CD4-positive, alpha-beta T cell treated with Interleukin-4 for 4 hours (primary cell): ENCODE measurements around the gene MRPS5.
"Not testable (repeated sequence)": the region's sequence is repeated elsewhere in the genome, so short reads cannot be mapped to it uniquely, and the experiment has no call there.

Experiments
- DNase-seq: peaks from one replicate; pipeline ENCODE4 v3.0.0-alpha.2; 2020

The MRPS5 gene

DNA sequence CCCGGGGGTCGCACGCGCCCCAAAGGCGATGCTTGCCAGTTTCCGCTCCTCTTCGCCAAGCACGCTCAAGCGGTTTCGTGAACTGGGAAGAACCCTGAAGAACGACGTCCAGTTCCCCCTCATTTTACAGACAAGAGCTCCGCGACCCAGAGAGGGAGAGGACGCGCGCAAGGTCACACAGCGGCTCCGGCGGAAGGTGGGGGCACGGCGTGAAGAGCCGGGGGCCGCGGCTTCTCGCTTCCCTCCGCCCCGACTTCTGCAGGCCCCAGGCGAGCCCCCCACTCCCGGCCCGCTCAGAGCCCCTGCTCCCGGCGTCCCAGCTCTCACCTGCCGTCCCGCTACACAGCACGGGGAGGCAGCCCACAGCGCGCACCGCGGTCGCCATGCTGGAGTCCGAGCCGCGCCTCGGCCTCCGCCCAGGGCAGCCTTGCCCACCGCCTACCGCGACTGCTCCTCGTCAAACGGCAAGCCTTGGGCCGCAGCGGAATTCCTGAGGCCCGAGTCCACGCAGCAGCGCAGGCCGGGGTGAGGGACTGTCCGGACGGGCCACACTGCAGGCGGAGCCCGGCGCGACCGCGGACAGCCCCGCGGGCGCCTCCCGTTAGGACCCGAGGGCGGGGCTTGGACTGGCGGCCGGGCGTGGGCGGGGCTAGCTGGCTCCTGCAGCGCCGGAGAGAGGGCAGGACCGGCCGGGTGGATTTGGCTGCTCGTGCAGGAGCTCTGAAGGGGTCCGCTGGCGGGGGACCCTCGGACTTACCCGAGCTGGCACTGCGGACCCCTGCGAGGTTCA, at the start of gene MRPS5:
MRPS5 (minus strand) TSS at position 402 of the 790 bp plus-strand sequence; CDS start at position 385, 17 bp downstream.
- peak; percentile 75 for DNase-seq

- DNase-seq = no peak
These were observed 44.6 kb upstream of the MRPS5 start for GRCh38 chr2:95166065-95166763.

GRCh38 chr2:95165371-95166064, 43.9 kb upstream of the MRPS5 start, which contains the start of gene ZNF2:
TSS of gene ZNF2 (plus strand) at chr2:95165809. CDS start at chr2:95176227, 10,418 bp downstream.
- peak; percentile 97 for DNase-seq

DNA sequence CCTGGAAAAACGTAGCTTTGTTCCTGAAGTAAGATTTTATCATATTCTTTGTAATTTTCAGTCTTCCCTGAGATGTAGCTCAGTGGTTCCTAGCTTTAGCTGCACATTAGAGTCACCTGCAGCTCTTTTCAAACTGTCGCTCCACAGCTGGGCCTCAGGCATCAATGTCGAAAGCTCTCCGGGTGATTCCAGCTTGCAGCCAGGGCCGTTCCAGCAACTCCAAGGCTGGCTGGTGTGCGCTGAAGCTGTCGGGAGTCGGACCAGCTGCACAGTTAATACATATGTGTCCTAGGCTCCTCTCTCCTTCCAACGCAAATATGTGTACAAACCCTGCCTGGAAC, 43.4 kb upstream of the MRPS5 start:
- DNase-seq = no peak

GRCh38 chr2:95159690-95160449, 38.3 kb upstream of the MRPS5 start, which contains the start of gene ZNF514:
TSS of gene ZNF514 (minus strand) at chr2:95159848. CDS start at chr2:95153253, 6,595 bp downstream.
- DNase-seq = peak; percentile 75

- no peak for DNase-seq
These were observed 37.4 kb upstream of the MRPS5 start for GRCh38 chr2:95158891-95159619.

DNA sequence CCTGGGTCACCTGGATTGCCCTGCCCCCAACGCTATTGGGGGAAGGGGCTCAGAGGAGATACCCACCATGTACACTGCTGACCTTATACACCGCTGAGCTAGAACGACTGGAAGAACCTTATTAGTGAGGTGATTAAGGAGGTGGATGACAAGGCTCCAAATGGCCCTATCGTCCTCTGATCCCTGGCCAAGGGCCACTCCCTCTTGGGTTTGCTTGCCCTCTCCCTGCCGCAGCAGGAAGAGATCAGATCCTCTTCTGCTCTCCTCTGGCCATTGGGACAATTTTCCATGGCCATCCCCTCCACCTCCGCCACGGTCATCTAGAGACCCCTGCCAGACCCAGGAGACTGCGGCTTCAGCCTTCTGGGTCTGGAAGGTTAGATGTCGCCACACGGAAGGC, 36.8 kb upstream of the MRPS5 start:
- DNase-seq = no peak

DNA sequence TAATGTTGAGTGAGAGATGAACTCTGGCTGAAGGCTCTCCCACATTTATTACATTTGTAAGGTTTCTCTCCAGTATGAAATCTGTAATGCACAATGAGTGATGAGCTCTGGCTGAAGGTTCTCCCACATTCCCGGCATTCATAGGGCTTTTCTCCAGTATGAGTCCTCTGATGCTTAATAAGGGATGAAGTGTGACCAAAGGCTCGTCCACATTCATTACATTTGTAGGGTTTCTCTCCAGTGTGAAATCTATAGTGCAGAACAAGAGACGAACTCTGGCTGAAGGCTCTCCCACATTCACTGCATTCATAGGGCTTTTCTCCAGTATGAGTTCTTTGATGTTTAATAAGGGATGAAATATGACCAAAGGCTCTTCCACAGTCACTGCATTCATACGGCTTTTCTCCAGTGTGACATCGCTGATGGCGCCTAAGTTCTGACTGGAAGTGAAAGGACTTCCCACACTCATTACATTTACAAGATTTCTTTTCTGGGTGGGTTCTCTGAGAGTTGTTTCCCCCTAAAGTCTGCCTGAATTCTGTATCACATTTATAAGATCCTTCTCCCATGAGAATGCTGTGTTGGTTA, 27.9 kb upstream of the MRPS5 start:
- DNase-seq = no peak

GRCh38 chr2:95143838-95144237, 22.2 kb upstream of the MRPS5 start:
- no peak for DNase-seq

- DNase-seq = no peak
These were observed 17.1 kb upstream of the MRPS5 start for GRCh38 chr2:95138702-95139101.

GRCh38 chr2:95122197-95122551, 566 bp upstream of the MRPS5 start:
- no peak for DNase-seq

GRCh38 chr2:95121093-95121406, 558 bp downstream of the MRPS5 start:
- no peak for DNase-seq

- DNase-seq = peak; percentile 77
These were observed 6.2 kb downstream of the MRPS5 start for GRCh38 chr2:95115418-95115817.

GRCh38 chr2:95113464-95113863, 8.1 kb downstream of the MRPS5 start:
- DNase-seq = no peak

DNA sequence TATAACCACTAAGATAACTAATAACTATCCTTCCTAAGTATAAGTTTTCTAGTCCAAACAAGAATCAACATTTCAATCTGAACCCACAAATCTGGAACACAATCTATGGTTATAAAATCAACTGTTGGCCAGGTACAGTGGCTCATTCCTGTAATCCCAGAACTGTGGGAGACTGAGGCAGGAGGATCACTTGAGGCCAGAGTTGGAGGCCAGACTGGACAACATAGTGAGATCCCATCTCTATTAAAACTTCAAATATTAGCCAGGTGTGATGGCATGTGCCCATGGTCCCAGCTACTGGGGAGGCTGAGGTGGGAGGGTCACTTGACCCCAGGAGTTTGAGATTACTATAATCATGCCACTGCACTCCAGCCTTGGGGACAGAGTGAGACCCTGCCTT, 11.2 kb downstream of the MRPS5 start:
- no peak for DNase-seq

- DNase-seq = no peak
These were observed 12.3 kb downstream of the MRPS5 start for GRCh38 chr2:95109260-95109659.

DNA sequence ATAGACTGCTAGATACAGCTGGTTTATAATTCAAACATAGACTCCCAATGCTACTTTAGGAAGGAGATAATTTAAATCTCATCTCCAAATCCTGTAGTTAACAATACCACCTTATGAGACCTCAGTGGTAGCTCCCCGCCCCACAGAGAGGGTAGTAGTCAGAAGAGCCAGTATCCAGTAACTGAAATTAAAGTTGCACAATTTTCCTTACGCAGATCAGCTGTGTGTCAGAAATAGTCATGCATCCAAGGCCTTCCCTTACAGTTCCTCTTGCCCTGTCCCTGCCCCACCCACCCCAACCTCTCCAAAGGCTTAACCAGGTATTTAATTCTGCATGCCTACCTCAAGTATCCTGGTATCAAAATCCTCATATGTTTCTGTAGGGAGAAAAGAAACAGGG, 15.5 kb downstream of the MRPS5 start:
- no peak for DNase-seq

GRCh38 chr2:95104606-95105005, 17.0 kb downstream of the MRPS5 start:
- no peak for DNase-seq

- DNase-seq = no peak
These were observed 21.7 kb downstream of the MRPS5 start for GRCh38 chr2:95099910-95100309.

DNA sequence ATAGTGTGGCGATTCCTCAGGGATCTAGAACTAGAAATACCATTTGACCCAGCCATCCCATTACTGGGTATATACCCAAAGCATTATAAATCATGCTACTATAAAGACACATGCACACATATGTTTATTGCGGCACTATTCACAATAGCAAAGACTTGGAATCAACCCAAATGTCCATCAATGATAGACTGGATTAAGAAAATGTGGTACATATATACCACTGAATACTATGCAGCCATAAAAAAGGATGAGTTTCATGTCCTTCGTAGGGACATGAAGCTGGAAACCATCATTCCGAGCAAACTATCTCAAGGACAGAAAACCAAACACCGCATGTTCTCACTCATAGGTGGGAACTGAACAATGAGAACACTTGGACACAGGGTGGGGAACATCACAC, 23.3 kb downstream of the MRPS5 start:
- not testable (repeated sequence) for DNase-seq

GRCh38 chr2:95091885-95092555, 29.6 kb downstream of the MRPS5 start:
- no peak for DNase-seq
